K562 (cell line): Measurements from ENCODE around the gene MAP3K20.
"Not testable (repeated sequence)": the region's sequence is repeated elsewhere in the genome, so short reads cannot be mapped to it uniquely, and the experiment has no call there.

Experiments used
- KLF6 ChIP-seq: fragments of 250-450 bp; sonication (Bioruptor Pico); IDR thresholded peaks from 2 replicates; pipeline ENCODE4 v1.4.0; 2020; ENCODE audit warnings: mild to moderate bottlenecking, moderate library complexity, borderline replicate concordance
- NR3C1 ChIP-seq: sonication (generic); formaldehyde crosslinking; IDR thresholded peaks from 2 replicates; pipeline ENCODE4 v1.8.1; 2022; ENCODE audit warnings: missing genetic modification reagents
- PHF8 ChIP-seq: fragments of 200-600 bp; sonication (generic); IDR thresholded peaks from 2 replicates; pipeline ENCODE4 v1.6.1; 2012; ENCODE audit warnings: mixed run types, mild to moderate bottlenecking, inconsistent platforms, low read length, moderate library complexity, borderline replicate concordance
- TF ChIP-seq, protein P1 (sequence below), 3 experiments: IDR thresholded peaks in 2 of 3; conservative IDR thresholded peaks in 1 of 3; 2 replicates each; pipeline ENCODE4 v1.5.1; 2011 to 2012; ENCODE audit warnings: low read length in 3 of 3, mild to moderate bottlenecking in 3 of 3, control low read depth in 2 of 3, improper control_type of control experiment in 1 of 3, inconsistent platforms in 1 of 3, low read depth in 1 of 3, mixed read lengths in 1 of 3, moderate library complexity in 1 of 3; ENCODE audit not compliant: insufficient read depth in 2 of 3

DNA sequence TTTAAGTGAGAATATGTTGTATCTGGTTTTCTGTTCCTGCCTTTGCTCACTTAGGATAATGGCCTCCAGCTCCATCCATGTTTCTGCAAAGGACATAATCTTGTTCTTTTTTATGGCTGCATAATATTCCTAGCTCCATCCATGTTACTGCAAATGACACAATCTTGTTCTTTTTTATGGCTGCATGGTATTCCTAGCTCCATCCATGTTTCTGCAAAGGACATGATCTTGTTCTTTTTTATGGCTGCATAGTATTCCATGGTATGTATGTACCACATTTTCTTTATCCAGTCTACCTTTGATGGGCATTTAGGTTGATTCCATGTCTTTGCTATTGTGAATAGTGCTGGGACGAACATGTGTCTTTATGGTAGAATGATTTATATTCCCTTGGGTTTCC lies 87.7 kb downstream of the MAP3K20 start:
- not testable (repeated sequence) for TF ChIP-seq PHF8, KLF6, NR3C1
- TF ChIP-seq, protein P1, sequence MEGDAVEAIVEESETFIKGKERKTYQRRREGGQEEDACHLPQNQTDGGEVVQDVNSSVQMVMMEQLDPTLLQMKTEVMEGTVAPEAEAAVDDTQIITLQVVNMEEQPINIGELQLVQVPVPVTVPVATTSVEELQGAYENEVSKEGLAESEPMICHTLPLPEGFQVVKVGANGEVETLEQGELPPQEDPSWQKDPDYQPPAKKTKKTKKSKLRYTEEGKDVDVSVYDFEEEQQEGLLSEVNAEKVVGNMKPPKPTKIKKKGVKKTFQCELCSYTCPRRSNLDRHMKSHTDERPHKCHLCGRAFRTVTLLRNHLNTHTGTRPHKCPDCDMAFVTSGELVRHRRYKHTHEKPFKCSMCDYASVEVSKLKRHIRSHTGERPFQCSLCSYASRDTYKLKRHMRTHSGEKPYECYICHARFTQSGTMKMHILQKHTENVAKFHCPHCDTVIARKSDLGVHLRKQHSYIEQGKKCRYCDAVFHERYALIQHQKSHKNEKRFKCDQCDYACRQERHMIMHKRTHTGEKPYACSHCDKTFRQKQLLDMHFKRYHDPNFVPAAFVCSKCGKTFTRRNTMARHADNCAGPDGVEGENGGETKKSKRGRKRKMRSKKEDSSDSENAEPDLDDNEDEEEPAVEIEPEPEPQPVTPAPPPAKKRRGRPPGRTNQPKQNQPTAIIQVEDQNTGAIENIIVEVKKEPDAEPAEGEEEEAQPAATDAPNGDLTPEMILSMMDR (IDR thresholded peaks at IDR 0.05 in 2 of 3, conservative IDR thresholded peaks at IDR 0.05 in 1 of 3; ENCODE audit: insufficient read depth in 2 of 3, low read depth in 1 of 3, low read length in 3 of 3): not testable (repeated sequence)
